Kidney epithelial cell (primary cell): ENCODE results near the gene DUSP16. TPM values are rescaled to one million over a fixed set of nuclear protein-coding genes. Genes with fewer than 3 reads are reported as not detected.

Source experiments
- DNase-seq: peaks from one replicate; pipeline ENCODE4 v3.0.0-alpha.2; 2010; ENCODE audit warnings: low read depth
- H3K27me3 ChIP-seq: 2 replicates; pipeline ENCODE4 v1.6.0; 2011; ENCODE audit warnings: low read length; ENCODE audit not compliant: control insufficient read depth, insufficient read depth
- H3K36me3 ChIP-seq: 2 replicates; pipeline ENCODE4 v1.5.1; 2011; ENCODE audit warnings: low read length; ENCODE audit not compliant: control insufficient read depth, insufficient read depth
- H3K4me3 ChIP-seq: 2 replicates; pipeline ENCODE4 v1.5.1; 2011; ENCODE audit warnings: low read depth, mild to moderate bottlenecking, control low read depth, low read length
- CTCF ChIP-seq: IDR thresholded peaks from 2 replicates; pipeline ENCODE4 v1.5.1; 2011; ENCODE audit warnings: mild to moderate bottlenecking, moderate library complexity, low read length, control low read depth, inconsistent platforms; ENCODE audit not compliant: insufficient read depth, poor library complexity, severe bottlenecking
- total RNA-seq: library from RNA; depleted of rRNA; stranded (reverse); fragments of >200 nt; gene quantifications from 2 replicates; pipeline ENCODE4 v1.2.3, GENCODE V29; 2015

Gene DUSP16
- total RNA-seq, 1 donor from 2014 or later, result 22.7 TPM

- H3K4me3 ChIP-seq, result no peak overlapping the region
- no peaks in the 10 kb centered on the region for H3K36me3 ChIP-seq
- TF ChIP-seq CTCF, result no peak
- no peak for DNase-seq
- H3K27me3 ChIP-seq, result no peaks in the 10 kb centered on the region
Measured at GRCh38 chr12:12488823-12489550, 73.7 kb downstream of the DUSP16 start.

GRCh38 chr12:12488296-12488695 lies 74.4 kb downstream of the DUSP16 start:
- DNase-seq, result no peak
- Histone ChIP-seq H3K4me3 (no peak overlapping the region), H3K27me3 (no peaks in the 10 kb centered on the region)

GRCh38 chr12:12487490-12487889 lies 75.2 kb downstream of the DUSP16 start:
- H3K27me3 ChIP-seq, result no peaks in the 10 kb centered on the region

More at GRCh38 chr12:12488296-12488695, 74.4 kb downstream of the DUSP16 start:
- no peaks in the 10 kb centered on the region for H3K36me3 ChIP-seq
- TF ChIP-seq CTCF, result no peak

GRCh38 chr12:12486661-12487240 lies 75.9 kb downstream of the DUSP16 start:
- no peak overlapping the region for H3K4me3 ChIP-seq
- H3K36me3 ChIP-seq, result no peaks in the 10 kb centered on the region
- no peak for TF ChIP-seq CTCF
- no peak for DNase-seq
- no peaks in the 10 kb centered on the region for H3K27me3 ChIP-seq

More at GRCh38 chr12:12487490-12487889, 75.2 kb downstream of the DUSP16 start:
- no peak overlapping the region for H3K4me3 ChIP-seq
- no peaks in the 10 kb centered on the region for H3K36me3 ChIP-seq
- TF ChIP-seq CTCF, result no peak
- no peak for DNase-seq

GRCh38 chr12:12483438-12483837 lies 79.2 kb downstream of the DUSP16 start:
- DNase-seq, result no peak
- Histone ChIP-seq H3K36me3 (no peaks in the 10 kb centered on the region), H3K27me3 (no peaks in the 10 kb centered on the region), H3K4me3 (no peak overlapping the region)
- no peak for TF ChIP-seq CTCF
